ENCODE results near the gene DYTN. TPM values are rescaled to one million over a fixed set of nuclear protein-coding genes. Genes with fewer than 3 reads are reported as not detected.

DYTN gene
- total and polyA plus RNA-seq, 7 experiments from 2014 or later, result not detected

DNA sequence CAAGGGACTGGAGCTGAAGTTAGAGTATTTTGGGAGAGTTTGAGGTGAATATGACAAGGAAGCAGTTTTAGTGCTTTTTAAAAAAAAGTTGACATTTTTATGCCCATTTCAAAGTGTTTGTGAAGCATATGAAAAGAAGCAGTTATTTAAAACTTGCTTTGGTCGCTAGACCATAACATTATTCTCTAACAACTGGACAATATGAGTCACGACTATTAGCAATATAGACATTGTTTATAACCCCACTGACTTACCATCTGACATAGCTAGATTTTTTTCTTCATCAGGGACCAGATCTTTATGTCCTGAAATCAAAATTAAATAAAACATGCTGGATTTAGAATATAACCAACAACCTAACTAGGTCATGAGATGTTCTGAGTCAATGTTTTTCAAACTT, 22.6 kb upstream of the DYTN start:
- no peaks in the 10 kb centered on the region for H3K4me1 ChIP-seq (ENCODE audit: control insufficient read depth in 2 of 2, insufficient read depth in 2 of 2, low read length in 2 of 2)
- peaks cover 0 to 3% (median 0%) of the 10 kb centered on the region in 11 donors for H3K9me3 Mint-ChIP-seq
- H3K27ac ChIP-seq (ENCODE audit: low read depth, low read length), result no peak overlapping the region
- ChIA-PET POLR2A (no interaction called here), CTCF (no interaction called here)
- ATAC-seq (no peak), DNase-seq (no peak)
- peaks cover 3 to 23% (median 20%) of the 10 kb centered on the region in 5 donors for H3K27me3 Mint-ChIP-seq
- H3K4me1 Mint-ChIP-seq, result no peaks in the 10 kb centered on the region
- H3K36me3 Mint-ChIP-seq, result no peaks in the 10 kb centered on the region
- no peak overlapping the region for H3K27ac Mint-ChIP-seq
- H3K9me3 ChIP-seq (ENCODE audit: control insufficient read depth in 2 of 3, low read length in 3 of 3), result no peaks in the 10 kb centered on the region
- intact Hi-C loops (cut with micrococcal nuclease), result no loop called here
- H3K4me3 ChIP-seq (ENCODE audit: low read length), result no peak overlapping the region
- no peaks in the 10 kb centered on the region for H3K27me3 ChIP-seq (ENCODE audit: control insufficient read depth in 2 of 2, insufficient read depth in 2 of 2, low read length in 2 of 2)
- H3K4me3 Mint-ChIP-seq, result no peak overlapping the region
- H3K36me3 ChIP-seq (ENCODE audit: control insufficient read depth in 2 of 3, insufficient read depth in 3 of 3, low read length in 3 of 3), result no peaks in the 10 kb centered on the region

DNA sequence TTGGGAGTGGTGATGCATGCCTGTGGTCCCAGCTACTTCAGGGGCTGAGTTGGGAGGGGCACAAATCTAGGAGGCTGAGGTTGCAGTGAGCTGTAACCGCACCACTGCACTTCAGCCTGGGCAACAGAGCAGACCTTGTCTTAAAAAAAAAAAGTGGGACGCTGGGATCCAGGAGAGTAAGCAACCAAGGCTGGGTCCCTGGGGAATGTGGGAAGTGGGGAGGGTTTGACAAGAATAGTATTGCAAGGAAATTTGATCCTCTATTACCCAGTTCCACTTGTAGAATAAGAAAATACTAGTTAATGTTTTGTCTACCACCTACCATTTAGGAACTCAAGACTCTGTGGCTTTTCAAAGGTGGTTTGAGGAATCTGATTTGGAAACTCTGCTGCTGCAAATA, 21.1 kb upstream of the DYTN start:
- Histone ChIP-seq H3K27me3 (ENCODE audit: control insufficient read depth in 2 of 2, insufficient read depth in 2 of 2, low read length in 2 of 2) (no peaks in the 10 kb centered on the region), H3K9me3 (ENCODE audit: control insufficient read depth in 2 of 3, low read length in 3 of 3) (no peaks in the 10 kb centered on the region), H3K36me3 (ENCODE audit: control insufficient read depth in 2 of 3, insufficient read depth in 3 of 3, low read length in 3 of 3) (no peaks in the 10 kb centered on the region), H3K4me1 (ENCODE audit: control insufficient read depth in 2 of 2, insufficient read depth in 2 of 2, low read length in 2 of 2) (no peaks in the 10 kb centered on the region), H3K4me3 (ENCODE audit: low read length) (no peak overlapping the region), H3K27ac (ENCODE audit: low read depth, low read length) (no peak overlapping the region)
- no peaks in the 10 kb centered on the region for H3K36me3 Mint-ChIP-seq
- H3K4me1 Mint-ChIP-seq, result no peaks in the 10 kb centered on the region
- H3K27me3 Mint-ChIP-seq, result peaks cover 0 to 23% (median 18%) of the 10 kb centered on the region in 5 donors
- no peak for DNase-seq
- ChIA-PET CTCF (no interaction called here), POLR2A (no interaction called here)
- ATAC-seq, result no peak
- no peak overlapping the region for H3K4me3 Mint-ChIP-seq
- H3K27ac Mint-ChIP-seq, result no peak overlapping the region
- intact Hi-C loops (cut with micrococcal nuclease), result no loop called here
- H3K9me3 Mint-ChIP-seq, result peaks cover 0 to 3% (median 0%) of the 10 kb centered on the region in 11 donors

DNA sequence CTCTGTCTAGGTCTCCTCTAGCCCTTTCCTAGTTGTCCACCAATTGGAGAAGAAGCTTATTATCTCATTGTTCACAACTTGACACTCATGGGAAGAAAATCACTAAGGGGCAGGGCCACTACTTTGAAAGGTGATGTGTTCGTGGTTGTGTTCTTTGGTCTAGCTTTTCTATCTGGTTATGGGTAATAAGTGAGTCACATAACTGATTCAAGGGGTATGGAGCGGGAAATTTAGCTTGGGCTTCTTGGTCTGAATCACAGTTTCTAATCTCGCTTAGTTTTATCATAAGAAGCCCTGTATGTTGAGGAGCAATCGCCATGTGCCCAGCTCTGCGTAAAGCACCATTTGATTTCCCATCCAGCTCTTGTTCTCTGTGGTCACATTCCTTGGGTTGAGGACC, 18.7 kb upstream of the DYTN start:
- Histone ChIP-seq H3K4me3 (ENCODE audit: low read length) (no peak overlapping the region), H3K27ac (ENCODE audit: low read depth, low read length) (no peak overlapping the region), H3K4me1 (ENCODE audit: control insufficient read depth in 2 of 2, insufficient read depth in 2 of 2, low read length in 2 of 2) (no peaks in the 10 kb centered on the region), H3K27me3 (ENCODE audit: control insufficient read depth in 2 of 2, insufficient read depth in 2 of 2, low read length in 2 of 2) (no peaks in the 10 kb centered on the region), H3K9me3 (ENCODE audit: control insufficient read depth in 2 of 3, low read length in 3 of 3) (no peaks in the 10 kb centered on the region), H3K36me3 (ENCODE audit: control insufficient read depth in 2 of 3, insufficient read depth in 3 of 3, low read length in 3 of 3) (no peaks in the 10 kb centered on the region)
- H3K4me1 Mint-ChIP-seq, result no peaks in the 10 kb centered on the region
- no peaks in the 10 kb centered on the region for H3K36me3 Mint-ChIP-seq
- no peak overlapping the region for H3K4me3 Mint-ChIP-seq
- ChIA-PET POLR2A (no interaction called here), CTCF (no interaction called here)
- DNase-seq (no peak), ATAC-seq (no peak)
- intact Hi-C loops (cut with micrococcal nuclease), result no loop called here
- no peak overlapping the region for H3K27ac Mint-ChIP-seq
- peaks cover 0 to 3% (median 0%) of the 10 kb centered on the region in 11 donors for H3K9me3 Mint-ChIP-seq
- H3K27me3 Mint-ChIP-seq, result peaks cover 0 to 15% (median 7%) of the 10 kb centered on the region in 5 donors

DNA sequence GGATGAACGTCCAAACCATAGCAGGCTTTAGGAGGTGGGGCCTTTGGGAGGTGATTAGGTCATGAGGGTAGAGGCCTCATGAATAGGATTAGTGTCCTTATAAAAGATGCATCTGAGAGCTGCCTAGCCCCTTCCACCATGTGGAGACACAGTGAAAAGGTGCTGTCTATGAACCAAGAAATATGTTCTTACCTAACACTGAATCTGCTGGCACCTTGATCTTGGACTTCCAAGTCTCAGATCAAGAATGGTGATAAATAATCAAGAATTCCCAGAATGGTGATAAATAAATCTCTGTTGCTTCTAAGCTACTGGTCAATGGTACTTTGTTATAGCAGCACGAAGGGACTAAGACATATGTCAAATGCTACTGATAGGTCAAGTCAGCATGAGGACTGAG, 15.1 kb upstream of the DYTN start:
- Mint-ChIP-seq H3K4me3 (no peak overlapping the region), H3K27me3 (peaks cover 9 to 26% (median 17%) of the 10 kb centered on the region in 5 donors), H3K27ac (no peak overlapping the region), H3K36me3 (no peaks in the 10 kb centered on the region), H3K4me1 (no peaks in the 10 kb centered on the region), H3K9me3 (peaks cover 0 to 3% (median 0%) of the 10 kb centered on the region in 11 donors)
- ChIA-PET POLR2A (no interaction called here), CTCF (no interaction called here)
- Histone ChIP-seq H3K27me3 (ENCODE audit: control insufficient read depth in 2 of 2, insufficient read depth in 2 of 2, low read length in 2 of 2) (no peaks in the 10 kb centered on the region), H3K4me1 (ENCODE audit: control insufficient read depth in 2 of 2, insufficient read depth in 2 of 2, low read length in 2 of 2) (no peaks in the 10 kb centered on the region), H3K36me3 (ENCODE audit: control insufficient read depth in 2 of 3, insufficient read depth in 3 of 3, low read length in 3 of 3) (no peaks in the 10 kb centered on the region), H3K4me3 (ENCODE audit: low read length) (no peak overlapping the region), H3K9me3 (ENCODE audit: control insufficient read depth in 2 of 3, low read length in 3 of 3) (no peaks in the 10 kb centered on the region), H3K27ac (ENCODE audit: low read depth, low read length) (no peak overlapping the region)
- intact Hi-C loops (cut with micrococcal nuclease), result no loop called here
- ATAC-seq (no peak), DNase-seq (no peak)

DNA sequence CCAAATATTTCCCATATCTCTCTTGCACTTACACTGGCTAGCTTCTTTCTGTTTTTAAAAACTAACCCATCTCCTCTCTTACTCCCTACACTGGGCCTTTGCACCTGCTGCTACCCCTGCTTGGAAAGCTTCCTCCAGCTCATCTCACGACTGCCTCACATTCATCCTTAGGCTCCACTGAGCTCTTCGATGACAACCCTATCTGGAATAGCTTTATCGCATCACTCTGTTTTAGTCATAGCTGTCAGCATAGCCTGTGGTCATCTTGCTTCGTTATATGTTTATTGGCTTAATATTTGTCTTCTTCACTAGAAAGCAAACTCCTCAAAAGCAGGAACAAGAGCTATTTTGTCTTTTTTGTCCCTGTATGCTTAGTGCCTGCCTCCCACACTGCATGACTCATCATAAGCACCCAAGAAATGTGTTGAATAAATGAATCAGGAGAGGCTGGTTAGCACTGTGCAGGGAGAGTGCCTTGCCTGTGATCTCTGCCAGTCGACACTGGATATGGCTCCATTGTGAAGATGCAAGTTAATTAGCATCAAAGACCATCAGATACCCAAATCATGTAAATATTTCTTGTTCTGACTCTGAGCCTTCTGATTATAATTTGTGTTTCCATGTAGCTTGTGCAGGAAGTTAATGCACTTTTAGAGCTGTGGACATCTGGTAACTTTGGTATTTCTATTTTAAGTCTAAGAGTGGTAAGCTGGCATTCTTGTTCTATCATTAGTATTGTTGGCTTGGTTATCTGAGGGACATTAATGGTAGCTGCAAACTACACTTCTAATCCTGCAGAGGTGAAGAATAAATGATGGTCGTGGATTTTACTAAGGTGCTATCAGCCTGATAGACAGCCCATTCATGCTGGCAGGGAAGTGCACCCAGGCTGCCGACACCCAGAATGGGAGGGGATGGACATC, 10.3 kb upstream of the DYTN start:
- ChIA-PET POLR2A (no interaction called here), CTCF (interaction anchor here (0.7 kb wide), 1 partner anchor 307 kb away, joined by 4 read pairs; no protein-coding TSS in a partner anchor)
- Mint-ChIP-seq H3K27me3 (peaks cover 25 to 46% (median 41%) of the 10 kb centered on the region in 5 donors), H3K36me3 (no peaks in the 10 kb centered on the region), H3K4me1 (no peaks in the 10 kb centered on the region), H3K9me3 (peaks cover 0 to 4% (median 0%) of the 10 kb centered on the region in 11 donors), H3K4me3 (no peak overlapping the region), H3K27ac (no peak overlapping the region)
- Histone ChIP-seq H3K9me3 (ENCODE audit: control insufficient read depth in 2 of 3, low read length in 3 of 3) (no peaks in the 10 kb centered on the region), H3K4me1 (ENCODE audit: control insufficient read depth in 2 of 2, insufficient read depth in 2 of 2, low read length in 2 of 2) (no peaks in the 10 kb centered on the region), H3K27me3 (ENCODE audit: control insufficient read depth in 2 of 2, insufficient read depth in 2 of 2, low read length in 2 of 2) (peaks cover 0 to 3% of the 10 kb centered on the region in 2 donors), H3K4me3 (ENCODE audit: low read length) (no peak overlapping the region), H3K27ac (ENCODE audit: low read depth, low read length) (no peak overlapping the region), H3K36me3 (ENCODE audit: control insufficient read depth in 2 of 3, insufficient read depth in 3 of 3, low read length in 3 of 3) (no peaks in the 10 kb centered on the region)
- ATAC-seq (no peak), DNase-seq (no peak)
- intact Hi-C loops (cut with micrococcal nuclease), result no loop called here

DNA sequence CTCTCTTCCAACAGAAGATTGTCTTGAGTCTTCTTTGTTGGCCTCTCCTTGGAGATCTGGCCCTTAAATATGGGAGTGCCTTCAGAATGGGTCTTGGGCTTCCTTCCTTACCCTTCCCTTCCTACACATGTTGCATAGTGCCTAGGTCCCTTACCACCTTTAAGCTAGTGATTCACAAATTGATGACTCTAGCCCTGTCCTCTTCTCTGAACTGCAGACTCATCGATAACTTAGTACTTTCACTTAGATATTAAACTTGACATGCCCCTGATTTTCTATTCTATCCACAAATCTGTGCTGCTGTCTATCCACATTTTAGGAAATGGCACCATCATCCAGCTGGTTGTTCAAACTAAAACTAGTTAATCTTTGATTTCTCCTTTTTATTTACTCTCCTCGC, 9.1 kb upstream of the DYTN start:
- H3K4me1 ChIP-seq (ENCODE audit: control insufficient read depth in 2 of 2, insufficient read depth in 2 of 2, low read length in 2 of 2), result no peaks in the 10 kb centered on the region
- ChIA-PET CTCF (no interaction called here), POLR2A (no interaction called here)
- no peak overlapping the region for H3K27ac ChIP-seq (ENCODE audit: low read depth, low read length)
- peaks cover 0 to 3% of the 10 kb centered on the region in 2 donors for H3K27me3 ChIP-seq (ENCODE audit: control insufficient read depth in 2 of 2, insufficient read depth in 2 of 2, low read length in 2 of 2)
- intact Hi-C loops (cut with micrococcal nuclease), result no loop called here
- no peak for DNase-seq
- H3K36me3 ChIP-seq (ENCODE audit: control insufficient read depth in 2 of 3, insufficient read depth in 3 of 3, low read length in 3 of 3), result no peaks in the 10 kb centered on the region
- H3K4me1 Mint-ChIP-seq, result no peaks in the 10 kb centered on the region
- no peaks in the 10 kb centered on the region for H3K9me3 ChIP-seq (ENCODE audit: control insufficient read depth in 2 of 3, low read length in 3 of 3)
- H3K27ac Mint-ChIP-seq, result no peak overlapping the region
- peaks cover 0 to 6% (median under 1%) of the 10 kb centered on the region in 11 donors for H3K9me3 Mint-ChIP-seq
- peaks cover 0 to 1% (median 0%) of the 10 kb centered on the region in 5 donors for H3K36me3 Mint-ChIP-seq
- ATAC-seq, result no peak
- H3K4me3 ChIP-seq (ENCODE audit: low read length), result no peak overlapping the region
- H3K4me3 Mint-ChIP-seq, result no peak overlapping the region
- peaks cover 31 to 49% (median 43%) of the 10 kb centered on the region in 5 donors for H3K27me3 Mint-ChIP-seq

DNA sequence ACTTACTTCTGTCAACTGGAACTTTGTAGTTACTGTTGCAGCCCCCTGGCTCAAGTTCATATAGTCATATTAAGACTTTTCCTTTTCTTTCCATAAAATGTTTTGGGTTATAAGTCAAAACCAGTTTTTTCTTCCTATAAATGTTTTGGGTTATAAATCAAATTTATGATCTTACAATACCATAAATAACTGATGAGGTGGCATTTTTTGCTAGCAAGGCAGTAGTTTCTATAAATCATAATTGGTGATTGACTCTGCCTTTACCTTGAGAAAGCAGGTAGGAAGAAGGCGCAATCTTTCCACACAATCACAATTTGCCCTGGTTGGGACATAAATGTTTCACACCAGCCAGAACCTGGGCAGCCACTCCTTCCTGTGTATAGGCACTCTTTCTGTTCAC, 5.1 kb upstream of the DYTN start:
- no peak for ATAC-seq
- Mint-ChIP-seq H3K27me3 (peaks cover 33 to 41% (median 36%) of the 10 kb centered on the region in 5 donors), H3K4me3 (no peak overlapping the region)

More for the DNA sequence above, 5.1 kb upstream of the DYTN start:
- Mint-ChIP-seq H3K9me3 (peaks cover 0 to 12% (median 4%) of the 10 kb centered on the region in 11 donors), H3K4me1 (no peaks in the 10 kb centered on the region), H3K36me3 (peaks cover 0 to 7% (median 0%) of the 10 kb centered on the region in 5 donors), H3K27ac (no peak overlapping the region)
- no peak for DNase-seq
- Histone ChIP-seq H3K4me1 (ENCODE audit: control insufficient read depth in 2 of 2, insufficient read depth in 2 of 2, low read length in 2 of 2) (no peaks in the 10 kb centered on the region), H3K27me3 (ENCODE audit: control insufficient read depth in 2 of 2, insufficient read depth in 2 of 2, low read length in 2 of 2) (peaks cover 0 to 3% of the 10 kb centered on the region in 2 donors), H3K36me3 (ENCODE audit: control insufficient read depth in 2 of 3, insufficient read depth in 3 of 3, low read length in 3 of 3) (no peaks in the 10 kb centered on the region), H3K9me3 (ENCODE audit: control insufficient read depth in 2 of 3, low read length in 3 of 3) (no peaks in the 10 kb centered on the region), H3K27ac (ENCODE audit: low read depth, low read length) (no peak overlapping the region), H3K4me3 (ENCODE audit: low read length) (no peak overlapping the region)
- intact Hi-C loops (cut with micrococcal nuclease), result no loop called here
- CTCF ChIA-PET, result no interaction called here
- POLR2A ChIA-PET, result no interaction called here
